ENCODE results near the gene DECR2. TPM values are rescaled to one million over a fixed set of nuclear protein-coding genes. Genes with fewer than 3 reads are reported as not detected.
"Not testable (repeated sequence)": the region's sequence is repeated elsewhere in the genome, so short reads cannot be mapped to it uniquely, and the experiment has no call there.

Gene DECR2
- total RNA-seq, 1 donor from 2014 or later: 21.8 TPM

DNA sequence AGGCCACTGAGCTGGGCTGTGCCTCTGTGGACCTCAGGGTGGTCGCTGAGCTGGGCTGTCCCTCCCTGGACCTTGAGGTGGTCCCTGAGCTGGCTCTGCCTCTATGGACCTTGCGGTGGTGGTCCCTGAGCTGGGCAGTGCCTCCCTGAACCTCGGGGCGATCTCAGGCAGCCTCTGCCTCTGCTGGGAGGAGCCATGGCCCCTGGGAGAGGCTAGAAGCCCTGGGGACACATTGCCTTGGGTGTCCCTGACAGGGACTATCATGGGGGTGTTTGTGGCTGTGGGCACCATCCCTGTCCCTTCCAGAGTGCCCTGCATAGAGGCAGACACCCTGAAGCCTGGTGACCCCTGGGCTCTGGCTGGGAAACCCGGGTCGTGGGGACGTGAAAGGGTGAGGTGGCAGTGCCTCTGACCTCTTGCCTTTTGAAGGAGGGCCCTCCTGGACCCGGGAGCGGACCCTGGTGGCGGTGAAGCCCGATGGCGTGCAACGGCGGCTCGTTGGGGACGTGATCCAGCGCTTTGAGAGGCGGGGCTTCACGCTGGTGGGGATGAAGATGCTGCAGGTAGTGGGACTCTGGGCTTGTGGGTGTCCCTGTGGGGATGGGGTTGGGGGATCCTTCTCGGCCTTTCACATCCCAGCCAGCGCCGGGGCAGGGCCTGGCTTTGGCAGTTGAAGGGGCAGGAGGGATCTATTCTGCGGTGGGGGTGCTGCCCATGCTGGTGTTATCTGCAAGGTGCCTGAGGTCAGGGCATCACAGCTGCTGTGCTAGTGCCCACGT is 2.9 kb upstream of the DECR2 start:
- no peak for DNase-seq (ENCODE audit: low spot score)

DNA sequence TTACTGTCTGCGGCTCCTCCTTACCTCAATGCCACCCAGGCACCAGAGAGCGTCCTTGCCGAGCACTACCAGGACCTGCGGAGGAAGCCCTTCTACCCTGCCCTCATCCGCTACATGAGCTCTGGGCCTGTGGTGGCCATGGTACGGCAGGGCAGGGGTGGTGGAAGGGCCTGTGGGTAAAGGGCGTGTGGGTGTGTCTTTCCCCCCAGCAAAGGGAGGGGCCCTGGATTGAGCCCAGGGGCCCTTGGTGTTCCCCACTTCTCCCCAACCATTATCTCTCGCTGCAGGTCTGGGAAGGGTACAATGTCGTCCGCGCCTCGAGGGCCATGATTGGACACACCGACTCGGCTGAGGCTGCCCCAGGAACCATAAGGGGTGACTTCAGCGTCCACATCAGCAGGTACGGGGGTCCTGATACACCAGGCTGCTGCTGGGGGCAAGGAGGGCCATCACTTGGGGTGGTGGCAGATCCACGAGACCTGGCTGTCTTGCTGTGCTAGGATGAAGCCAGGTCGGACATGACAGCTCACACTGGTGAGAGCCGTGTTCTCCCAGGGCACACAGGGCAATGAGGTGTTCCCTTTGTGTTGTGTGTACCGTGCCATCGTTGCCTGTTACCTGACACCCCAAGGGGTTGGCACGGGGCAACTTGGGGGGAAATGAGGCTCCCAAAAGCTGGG is 2.2 kb upstream of the DECR2 start:
- no peak for DNase-seq (ENCODE audit: low spot score)

DNA sequence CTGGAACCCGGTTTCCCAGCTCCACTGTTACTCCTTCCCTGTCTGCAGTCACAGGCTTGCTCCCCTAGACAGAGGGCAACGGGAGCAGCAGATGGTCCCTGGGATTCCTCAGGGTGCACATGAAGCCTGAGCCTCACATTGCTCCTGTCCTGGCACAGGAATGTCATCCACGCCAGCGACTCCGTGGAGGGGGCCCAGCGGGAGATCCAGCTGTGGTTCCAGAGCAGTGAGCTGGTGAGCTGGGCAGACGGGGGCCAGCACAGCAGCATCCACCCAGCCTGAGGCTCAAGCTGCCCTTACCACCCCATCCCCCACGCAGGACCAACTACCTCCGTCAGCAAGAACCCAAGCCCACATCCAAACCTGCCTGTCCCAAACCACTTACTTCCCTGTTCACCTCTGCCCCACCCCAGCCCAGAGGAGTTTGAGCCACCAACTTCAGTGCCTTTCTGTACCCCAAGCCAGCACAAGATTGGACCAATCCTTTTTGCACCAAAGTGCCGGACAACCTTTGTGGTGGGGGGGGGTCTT is 1.6 kb upstream of the DECR2 start:
- DNase-seq (ENCODE audit: low spot score): no peak

DNA sequence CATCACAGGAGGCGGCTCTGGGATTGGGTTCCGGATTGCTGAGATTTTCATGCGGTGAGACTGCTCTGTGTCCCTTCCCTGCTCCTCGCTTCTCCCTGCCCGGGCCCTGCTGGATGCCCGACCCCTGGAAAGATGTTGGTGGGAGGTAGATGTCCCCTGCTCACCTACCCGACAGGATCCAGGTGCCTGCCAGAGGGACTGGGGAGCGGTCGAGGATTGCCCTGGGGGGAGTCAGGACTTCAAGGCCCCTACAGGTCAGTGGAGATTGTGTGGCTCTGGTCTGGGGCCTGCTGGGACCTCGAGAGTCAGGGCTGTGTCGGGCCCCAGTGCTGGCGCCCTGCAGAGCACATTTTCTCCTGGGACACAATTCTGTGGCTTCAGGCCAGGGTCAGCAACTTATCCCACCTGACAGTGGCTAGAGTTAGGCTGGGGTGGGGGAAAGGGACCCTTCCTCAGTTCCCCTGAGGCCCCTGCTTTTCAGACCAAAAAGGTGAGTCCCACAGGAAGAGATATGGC is 3.3 kb downstream of the DECR2 start:
- no peak for DNase-seq (ENCODE audit: low spot score)

DNA sequence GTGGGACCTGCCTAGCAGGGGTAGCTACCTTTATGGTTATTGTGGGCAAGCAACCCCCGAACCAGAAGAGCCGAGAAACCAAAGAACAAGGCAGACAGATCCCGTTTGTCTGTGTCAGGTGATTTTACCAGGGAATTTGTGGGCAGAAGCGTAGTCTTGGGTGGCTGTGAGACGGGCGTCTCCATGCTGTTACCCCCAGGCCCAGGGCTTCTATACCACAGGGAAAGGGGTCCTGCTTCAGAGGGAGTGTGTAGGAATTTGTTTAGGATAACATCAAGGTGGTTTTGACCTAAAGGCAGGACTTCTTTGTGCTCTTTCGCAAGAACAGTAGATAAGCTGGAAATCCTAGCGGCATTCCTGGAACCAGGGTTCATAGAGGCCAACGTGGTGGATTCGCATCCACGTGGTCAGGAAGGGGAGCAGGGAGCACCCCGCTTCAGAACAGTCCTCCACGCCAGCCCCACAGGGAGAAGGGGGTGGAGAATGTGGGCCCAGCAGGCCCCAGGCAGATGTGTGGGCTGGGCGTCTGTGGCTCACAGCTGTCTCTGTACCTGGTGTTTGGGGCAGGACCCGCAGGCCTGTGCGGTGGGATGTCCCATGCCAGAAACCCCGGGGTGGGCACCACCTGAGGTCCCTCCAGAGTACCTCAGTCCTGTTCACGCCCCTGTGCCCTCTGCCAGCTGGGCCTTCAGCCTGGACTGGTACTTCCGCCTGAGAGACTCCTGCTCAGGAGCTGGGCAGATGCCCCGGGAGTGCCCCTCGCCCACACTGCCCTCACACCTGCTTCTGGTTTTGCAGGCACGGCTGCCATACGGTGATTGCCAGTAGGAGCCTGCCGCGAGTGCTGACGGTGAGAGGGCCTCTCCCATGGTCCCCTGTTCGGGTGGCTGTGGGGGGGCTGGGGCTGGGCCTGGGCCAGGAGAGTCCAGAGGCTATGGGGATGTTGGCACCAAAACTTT is 4.1 kb downstream of the DECR2 start:
- DNase-seq (ENCODE audit: low spot score): no peak

DNA sequence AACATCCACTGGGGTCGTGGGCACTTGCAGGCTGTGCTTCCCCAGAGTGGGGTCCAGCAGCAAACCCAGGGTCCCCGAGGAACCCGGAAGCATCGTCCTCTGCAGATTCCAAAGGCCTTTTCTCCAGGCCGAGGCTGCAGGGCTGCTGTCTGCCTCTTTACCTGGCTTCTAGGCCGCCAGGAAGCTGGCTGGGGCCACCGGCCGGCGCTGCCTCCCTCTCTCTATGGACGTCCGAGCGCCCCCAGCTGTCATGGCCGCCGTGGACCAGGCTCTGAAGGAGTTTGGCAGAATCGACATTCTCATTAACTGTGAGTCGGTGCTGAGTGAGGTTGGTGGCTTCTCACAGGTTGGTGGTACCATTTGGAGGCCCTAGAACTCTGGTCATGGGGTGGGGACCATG is 5.6 kb downstream of the DECR2 start:
- no peak for DNase-seq (ENCODE audit: low spot score)

DNA sequence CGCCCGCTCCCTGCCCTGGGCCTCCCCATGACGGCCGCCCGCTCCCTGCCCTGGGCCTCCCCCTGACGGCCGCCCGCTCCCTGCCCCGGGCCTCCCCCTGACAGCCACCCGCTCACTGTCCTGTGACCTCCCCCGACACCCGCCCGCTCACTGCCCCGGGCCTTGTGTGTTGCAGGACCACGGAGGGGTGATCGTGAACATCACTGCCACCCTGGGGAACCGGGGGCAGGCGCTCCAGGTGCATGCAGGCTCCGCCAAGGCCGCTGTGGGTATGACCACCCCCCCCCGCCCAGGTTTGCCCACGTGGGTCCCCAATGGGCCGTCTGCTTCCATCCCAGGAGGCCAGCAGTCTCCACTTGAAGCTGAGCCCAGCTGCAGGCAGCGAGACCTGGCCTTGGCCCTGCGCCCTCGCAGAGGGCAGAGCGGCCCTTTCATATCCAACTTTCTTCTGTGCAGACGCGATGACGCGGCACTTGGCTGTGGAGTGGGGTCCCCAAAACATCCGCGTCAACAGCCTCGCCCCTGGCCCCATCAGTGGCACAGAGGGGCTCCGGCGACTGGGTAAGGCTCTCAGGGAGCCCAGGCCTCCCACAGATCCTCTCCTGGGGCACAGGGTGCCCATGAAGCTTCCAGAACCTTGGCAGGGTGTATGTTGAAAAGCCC is 9.0 kb downstream of the DECR2 start:
- DNase-seq (ENCODE audit: low spot score): no peak

DNA sequence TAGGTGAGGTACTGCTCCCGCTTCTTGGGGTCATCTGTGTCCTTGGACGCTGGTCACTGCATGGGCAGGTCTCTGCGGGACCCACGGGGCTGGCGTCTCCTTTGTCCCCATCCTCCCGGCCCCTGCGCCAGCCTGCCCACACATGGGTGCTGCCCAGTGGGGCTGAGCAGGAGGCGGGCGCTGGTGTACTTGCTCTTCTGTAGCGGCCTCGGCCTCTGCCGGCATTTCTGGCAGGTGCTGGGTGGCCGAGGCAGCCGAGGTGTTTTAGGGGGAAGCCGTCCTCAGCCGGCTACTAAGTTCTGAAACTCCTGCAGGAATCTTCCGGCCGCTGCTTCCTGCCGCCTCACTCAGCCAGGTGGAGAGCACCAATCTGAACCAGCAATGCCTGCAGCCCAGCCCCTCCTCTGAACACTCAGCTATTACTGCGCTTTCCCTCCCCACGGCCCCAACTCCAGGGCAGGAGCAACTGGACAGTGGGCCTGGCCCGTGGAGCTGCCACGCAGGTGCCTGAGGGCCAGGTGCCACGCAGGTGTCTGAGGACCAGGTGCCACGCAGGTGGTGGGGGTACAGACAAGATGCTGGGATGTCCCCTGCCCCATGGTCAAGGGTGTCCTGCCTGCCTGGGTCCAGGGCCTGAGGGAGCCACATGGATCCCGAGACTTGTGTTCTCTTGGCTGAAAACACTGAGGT is 10.0 kb downstream of the DECR2 start:
- DNase-seq (ENCODE audit: low spot score): no peak

DNA sequence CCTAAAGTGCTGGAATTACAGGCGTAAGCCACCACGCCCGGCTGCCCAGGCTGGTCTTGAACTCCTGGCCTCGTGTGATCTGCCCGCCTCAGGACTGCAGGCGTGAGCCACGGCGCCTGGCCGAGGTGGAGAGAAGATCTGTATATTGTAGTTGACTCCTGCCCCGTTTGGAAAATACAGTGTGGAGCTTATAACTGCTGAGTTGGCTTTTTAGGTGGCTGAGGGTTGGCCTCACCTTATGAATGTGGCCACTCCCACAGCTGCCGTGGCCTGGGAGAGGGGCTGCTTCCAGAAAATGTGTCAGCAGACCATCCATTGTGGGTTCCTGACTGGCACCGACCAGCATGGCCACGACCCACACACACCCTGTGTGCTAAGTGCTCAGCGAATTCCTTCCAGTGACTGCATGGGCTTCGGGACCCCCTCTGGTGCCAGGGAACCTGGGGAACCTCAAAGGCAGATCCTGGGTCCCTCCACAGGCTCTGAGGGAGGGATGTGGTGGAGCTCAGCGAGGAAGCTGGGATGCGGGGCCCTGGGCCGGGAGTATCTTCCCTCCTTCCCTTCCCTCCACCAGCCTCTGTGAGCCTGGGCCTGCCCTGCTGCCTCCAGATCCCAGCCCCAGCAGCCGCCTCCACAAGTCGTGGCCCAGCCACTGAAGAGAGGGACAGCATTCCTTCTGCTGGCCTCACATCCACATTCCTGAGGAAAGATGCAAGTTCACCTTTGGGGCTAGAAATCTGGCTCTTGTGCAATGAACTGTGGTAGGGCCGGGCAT is 12.9 kb downstream of the DECR2 start:
- no peak for DNase-seq (ENCODE audit: low spot score)

DNA sequence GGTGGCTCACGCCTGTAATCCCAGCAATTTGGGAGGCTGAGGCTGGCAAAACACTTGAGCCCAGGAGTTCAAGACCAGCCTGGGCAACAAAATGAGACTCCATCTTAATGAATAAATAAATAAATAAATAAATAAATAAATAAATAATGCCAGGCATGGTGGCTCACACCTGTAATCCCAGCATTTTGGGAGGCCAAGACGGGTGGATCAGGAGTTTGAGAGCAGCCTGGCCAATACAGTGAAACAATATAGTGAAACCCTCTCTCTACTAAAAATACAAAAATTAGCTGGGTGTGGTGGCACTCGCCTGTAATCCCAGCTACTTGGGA is 13.4 kb downstream of the DECR2 start:
- DNase-seq (ENCODE audit: low spot score): not testable (repeated sequence)

DNA sequence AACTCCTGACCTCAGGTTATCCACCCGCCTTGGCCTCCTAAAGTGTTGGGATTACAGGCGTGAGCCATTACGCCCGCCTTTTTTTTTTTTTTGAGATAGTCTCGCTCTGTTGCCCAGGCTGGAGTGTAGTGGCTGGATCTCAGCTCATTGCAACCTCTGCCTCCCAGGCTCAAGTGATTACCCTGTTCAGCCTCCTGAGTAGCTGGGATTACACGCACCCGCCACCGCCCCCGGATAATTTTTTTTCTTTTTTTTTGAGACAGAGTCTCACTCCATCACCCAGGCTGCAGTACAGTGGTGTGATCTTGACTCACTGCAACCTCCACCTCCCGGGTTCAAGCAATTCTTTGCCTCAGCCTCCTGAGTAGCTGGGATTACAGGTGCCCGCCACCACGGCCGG is 20.5 kb downstream of the DECR2 start:
- DNase-seq (ENCODE audit: low spot score): not testable (repeated sequence)

DNA sequence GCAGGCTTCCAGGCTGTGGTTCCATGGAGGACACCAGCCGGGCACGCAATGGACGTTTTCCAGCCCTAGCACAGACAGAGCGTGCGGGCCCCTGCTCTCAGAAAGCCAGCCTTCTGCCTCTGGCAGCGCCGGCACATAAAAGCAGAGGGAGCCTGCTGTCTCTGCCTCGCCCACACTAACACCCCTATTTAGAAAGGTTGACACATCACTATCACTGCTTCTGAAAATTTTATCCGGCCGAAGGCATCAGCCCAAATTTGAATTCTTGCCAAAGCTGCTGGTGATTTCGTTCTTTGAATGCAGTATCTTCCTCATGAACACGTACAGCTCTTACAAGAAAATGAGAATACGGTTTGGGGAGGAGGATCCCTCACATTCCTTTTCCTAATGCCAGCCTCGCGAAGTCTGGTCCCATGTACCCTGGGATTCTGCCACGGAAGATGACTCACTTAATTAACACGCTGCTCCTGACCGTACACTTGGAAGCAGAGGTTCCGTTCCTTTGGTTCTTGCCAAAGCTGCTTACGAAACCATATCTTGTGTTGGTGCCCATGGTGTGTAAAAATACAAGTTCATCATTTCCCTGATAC is 22.4 kb downstream of the DECR2 start:
- DNase-seq (ENCODE audit: low spot score): no peak

DNA sequence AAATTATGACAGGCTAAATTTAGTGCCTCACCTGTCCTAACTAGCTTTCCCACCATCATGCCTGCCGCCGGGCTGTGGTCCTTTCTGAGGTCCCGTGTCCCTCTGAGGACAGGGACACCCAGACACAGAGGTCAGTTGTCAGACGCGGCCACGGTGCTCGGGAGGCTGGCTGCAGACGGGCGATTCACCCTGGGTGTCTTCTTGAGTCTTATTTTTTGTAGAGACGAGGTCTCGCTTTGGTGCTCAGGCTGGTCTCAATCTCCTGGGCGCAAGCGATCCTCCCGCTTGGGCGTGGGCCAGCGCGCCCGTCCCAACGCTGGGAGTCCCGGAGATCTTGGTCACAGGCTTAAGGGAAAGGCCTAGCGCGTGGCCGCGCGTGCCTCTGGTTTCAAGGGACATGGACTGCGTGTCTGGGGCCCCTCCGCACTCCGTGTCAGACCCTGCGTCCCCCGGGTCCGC is 23.0 kb downstream of the DECR2 start:
- no peak for DNase-seq (ENCODE audit: low spot score)

DNA sequence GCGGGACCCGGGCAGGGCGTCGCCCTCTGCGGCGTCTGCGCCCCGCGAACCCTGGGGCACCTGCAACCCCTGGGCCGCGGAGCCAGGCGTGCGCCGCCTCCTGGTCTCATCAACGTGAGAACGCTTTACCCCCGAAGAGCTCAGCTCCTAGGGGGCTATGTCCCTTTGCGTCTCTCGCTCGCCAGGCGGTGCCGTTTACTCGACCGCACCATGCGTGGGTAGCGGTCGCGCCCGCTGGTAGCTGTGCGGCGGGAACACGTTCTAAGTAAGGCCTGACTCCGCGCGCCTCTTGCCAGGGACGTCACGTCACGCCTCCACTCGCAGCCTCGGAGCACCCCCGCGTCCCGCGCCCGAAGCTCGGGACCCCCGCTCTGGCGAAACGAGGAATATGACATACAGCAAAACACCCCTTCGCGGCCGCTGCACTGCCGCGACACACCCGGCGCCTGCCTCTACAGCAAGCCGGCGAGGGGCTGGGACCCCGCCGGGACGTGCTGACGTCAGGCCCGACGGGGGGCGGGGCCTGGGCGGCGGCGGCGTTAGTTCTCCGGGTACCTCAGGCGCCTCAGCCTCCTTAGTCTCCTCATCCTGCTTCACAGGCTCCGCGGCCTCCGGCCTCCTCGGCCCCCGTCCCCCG is 23.5 kb downstream of the DECR2 start, which contains the start of gene RAB11FIP3:
Gene RAB11FIP3 (plus strand): TSS at position 568 of the 637 bp plus-strand sequence. CDS start 358 bp downstream, outside the sequence.
- peak; percentile 94 for DNase-seq (ENCODE audit: low spot score)

DNA sequence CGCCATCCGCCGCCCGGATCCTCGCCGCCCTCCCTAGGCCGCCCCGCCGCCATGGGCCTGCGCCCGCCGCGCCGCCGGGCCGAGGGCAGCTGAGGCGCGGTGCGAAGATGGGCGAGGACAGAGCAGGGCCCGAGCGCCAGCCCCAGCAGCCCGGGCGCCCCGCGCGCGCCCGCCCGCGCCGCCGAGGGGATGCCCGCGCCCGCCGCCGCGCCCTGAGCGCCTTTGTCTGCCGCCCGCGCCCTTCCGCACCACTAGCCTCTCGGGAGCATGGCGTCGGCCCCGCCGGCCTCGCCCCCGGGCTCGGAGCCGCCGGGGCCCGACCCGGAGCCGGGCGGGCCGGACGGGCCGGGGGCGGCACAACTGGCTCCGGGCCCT is 24.0 kb downstream of the DECR2 start:
- DNase-seq (ENCODE audit: low spot score): no peak

DNA sequence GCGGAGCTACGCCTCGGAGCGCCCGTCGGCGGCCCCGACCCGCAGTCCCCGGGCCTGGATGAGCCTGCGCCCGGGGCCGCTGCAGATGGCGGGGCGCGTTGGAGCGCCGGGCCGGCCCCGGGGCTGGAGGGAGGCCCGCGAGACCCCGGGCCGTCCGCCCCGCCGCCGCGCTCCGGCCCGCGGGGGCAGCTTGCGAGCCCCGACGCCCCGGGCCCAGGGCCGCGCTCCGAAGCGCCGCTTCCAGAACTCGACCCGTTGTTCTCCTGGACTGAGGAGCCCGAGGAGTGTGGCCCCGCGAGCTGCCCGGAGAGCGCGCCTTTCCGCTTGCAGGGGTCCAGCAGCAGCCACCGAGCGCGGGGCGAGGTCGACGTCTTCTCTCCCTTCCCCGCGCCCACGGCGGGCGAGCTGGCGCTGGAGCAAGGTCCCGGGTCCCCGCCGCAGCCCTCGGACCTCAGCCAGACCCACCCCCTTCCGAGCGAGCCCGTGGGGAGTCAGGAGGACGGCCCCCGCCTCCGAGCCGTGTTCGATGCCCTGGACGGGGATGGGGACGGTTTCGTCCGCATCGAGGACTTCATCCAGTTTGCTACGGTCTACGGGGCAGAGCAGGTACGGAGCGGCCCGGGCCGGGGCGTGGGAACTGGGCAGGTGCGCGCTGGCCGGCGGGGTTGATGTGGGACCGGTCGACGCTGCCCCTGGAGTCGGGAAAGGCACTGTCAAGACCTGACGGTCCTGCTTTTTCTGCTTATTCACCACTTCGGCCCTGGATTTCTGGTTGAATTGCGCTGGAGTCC is 24.6 kb downstream of the DECR2 start:
- DNase-seq (ENCODE audit: low spot score): no peak

DNA sequence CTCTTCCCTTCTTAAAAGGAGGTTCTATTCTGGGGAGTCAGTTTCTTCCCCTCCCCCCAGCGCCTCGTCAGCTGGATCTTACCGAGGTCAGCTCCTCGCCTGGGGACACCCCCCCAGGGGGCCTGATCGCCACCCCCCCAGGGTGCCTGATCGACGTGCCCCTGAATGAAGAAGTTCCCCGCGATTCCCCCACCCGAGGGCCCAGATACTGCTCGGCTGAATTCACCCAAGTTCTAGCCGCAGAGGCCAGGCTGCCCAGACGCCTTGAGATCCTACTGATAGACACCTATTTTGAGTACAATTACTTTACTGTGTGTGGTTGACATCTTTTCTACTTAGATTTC is 25.2 kb downstream of the DECR2 start:
- DNase-seq (ENCODE audit: low spot score): no peak

DNA sequence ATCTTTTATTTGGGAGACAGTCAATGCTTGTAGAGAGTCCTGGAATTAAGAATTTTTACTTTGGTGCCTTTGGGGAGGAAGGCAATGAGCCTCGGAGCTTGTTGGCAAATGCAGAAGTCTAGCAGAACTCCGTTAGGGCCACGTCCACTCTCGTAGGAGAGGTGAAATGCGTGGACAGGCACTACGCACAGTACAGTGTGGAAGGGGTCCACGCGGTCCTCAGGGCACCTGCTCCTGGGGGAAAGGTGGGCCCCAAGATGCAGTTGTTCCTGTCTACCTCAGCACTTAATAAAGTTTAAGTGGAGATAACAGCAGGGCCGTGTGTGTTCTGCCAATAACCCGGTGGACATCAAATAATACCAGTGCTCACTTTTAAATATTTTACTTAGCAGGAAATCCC is 25.6 kb downstream of the DECR2 start:
- DNase-seq (ENCODE audit: low spot score): no peak

All from mesenteric fat pad (tissue), 1 donor.